Retinal pigment epithelial cell (primary cell): ENCODE measurements around the gene PHKB.

Experiments used
- DNase-seq: peaks from one replicate; pipeline ENCODE4 v3.0.0-alpha.2; 2010; ENCODE audit warnings: low read depth
- H3K4me3 ChIP-seq: 2 replicates; pipeline ENCODE4 v1.5.1; 2011; ENCODE audit warnings: mild to moderate bottlenecking, low read length, control low read depth, moderate library complexity
- CTCF ChIP-seq: conservative IDR thresholded peaks from 2 replicates; pipeline ENCODE4 v1.5.1; 2011; ENCODE audit warnings: low read depth, low read length, control low read depth, inconsistent platforms

The PHKB gene

GRCh38 chr16:47562366-47562765 is 101.2 kb downstream of the PHKB start:
- DNase-seq: no peak
- no peak for TF ChIP-seq CTCF

GRCh38 chr16:47565454-47565853 is 104.3 kb downstream of the PHKB start:
- TF ChIP-seq CTCF: no peak
- DNase-seq: no peak
- no peak overlapping the region for H3K4me3 ChIP-seq

More at GRCh38 chr16:47562366-47562765, 101.2 kb downstream of the PHKB start:
- no peak overlapping the region for H3K4me3 ChIP-seq

- no peak for DNase-seq
- no peak overlapping the region for H3K4me3 ChIP-seq
- no peak for TF ChIP-seq CTCF
These were observed 106.2 kb downstream of the PHKB start for GRCh38 chr16:47567321-47567720.

GRCh38 chr16:47568351-47568750 is 107.2 kb downstream of the PHKB start:
- no peak for DNase-seq

GRCh38 chr16:47571049-47571448 is 109.9 kb downstream of the PHKB start:
- peak; percentile 12 for TF ChIP-seq CTCF
- no peak overlapping the region for H3K4me3 ChIP-seq
- no peak for DNase-seq

More at GRCh38 chr16:47568351-47568750, 107.2 kb downstream of the PHKB start:
- no peak overlapping the region for H3K4me3 ChIP-seq
- no peak for TF ChIP-seq CTCF

- no peak for TF ChIP-seq CTCF
- no peak for DNase-seq
These were observed 110.6 kb downstream of the PHKB start for GRCh38 chr16:47571711-47572110.

GRCh38 chr16:47574091-47575054 is 113.2 kb downstream of the PHKB start:
- peak; percentile 2 for DNase-seq
- TF ChIP-seq CTCF: no peak
- no peak overlapping the region for H3K4me3 ChIP-seq

More at GRCh38 chr16:47571711-47572110, 110.6 kb downstream of the PHKB start:
- H3K4me3 ChIP-seq: no peak overlapping the region
